Glomerular visceral epithelial cell (primary cell): ENCODE results near the gene MACO1.
"Not testable (repeated sequence)": the region's sequence is repeated elsewhere in the genome, so short reads cannot be mapped to it uniquely, and the experiment has no call there.

Source experiments
- DNase-seq: peaks from one replicate; pipeline ENCODE4 v3.0.0-alpha.2; 2016; ENCODE audit errors: extremely low spot score

The MACO1 gene

GRCh38 chr1:25486602-25487001 lies 55.9 kb downstream of the MACO1 start:
- no peak for DNase-seq

GRCh38 chr1:25487628-25488027 lies 56.9 kb downstream of the MACO1 start:
- no peak for DNase-seq

DNA sequence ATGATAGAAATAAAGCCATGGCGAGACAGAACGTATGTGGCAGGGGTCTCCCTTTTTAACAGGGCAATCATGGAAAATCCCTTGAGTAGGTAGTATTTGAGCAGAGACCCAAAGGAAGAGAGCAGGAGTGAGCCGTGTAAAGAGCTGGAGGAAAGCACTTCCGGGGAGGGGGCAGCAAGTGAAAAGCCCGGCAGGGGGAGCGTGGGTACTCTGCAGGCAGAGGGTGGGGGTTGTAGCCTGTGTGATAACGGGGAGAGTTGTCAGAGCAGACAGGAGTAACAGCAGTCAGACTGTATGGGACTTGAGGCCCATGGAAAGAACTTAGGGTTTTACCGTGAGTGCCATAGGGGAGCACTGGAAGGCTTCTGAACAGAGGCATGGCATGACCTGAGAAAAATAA lies 61.6 kb downstream of the MACO1 start:
- DNase-seq, result no peak

- no peak for DNase-seq
These were observed 64.3 kb downstream of the MACO1 start for GRCh38 chr1:25494952-25495351.

GRCh38 chr1:25500694-25501093 lies 70.0 kb downstream of the MACO1 start:
- no peak for DNase-seq

- peak; percentile 25 for DNase-seq
These were observed 70.8 kb downstream of the MACO1 start for GRCh38 chr1:25501235-25502058.

GRCh38 chr1:25502957-25503356 lies 72.3 kb downstream of the MACO1 start:
- DNase-seq, result peak; percentile 59

GRCh38 chr1:25503551-25504426 lies 73.1 kb downstream of the MACO1 start:
- peak; percentile 45 for DNase-seq

- no peak for DNase-seq
These were observed 74.3 kb downstream of the MACO1 start for GRCh38 chr1:25504706-25505595.

DNA sequence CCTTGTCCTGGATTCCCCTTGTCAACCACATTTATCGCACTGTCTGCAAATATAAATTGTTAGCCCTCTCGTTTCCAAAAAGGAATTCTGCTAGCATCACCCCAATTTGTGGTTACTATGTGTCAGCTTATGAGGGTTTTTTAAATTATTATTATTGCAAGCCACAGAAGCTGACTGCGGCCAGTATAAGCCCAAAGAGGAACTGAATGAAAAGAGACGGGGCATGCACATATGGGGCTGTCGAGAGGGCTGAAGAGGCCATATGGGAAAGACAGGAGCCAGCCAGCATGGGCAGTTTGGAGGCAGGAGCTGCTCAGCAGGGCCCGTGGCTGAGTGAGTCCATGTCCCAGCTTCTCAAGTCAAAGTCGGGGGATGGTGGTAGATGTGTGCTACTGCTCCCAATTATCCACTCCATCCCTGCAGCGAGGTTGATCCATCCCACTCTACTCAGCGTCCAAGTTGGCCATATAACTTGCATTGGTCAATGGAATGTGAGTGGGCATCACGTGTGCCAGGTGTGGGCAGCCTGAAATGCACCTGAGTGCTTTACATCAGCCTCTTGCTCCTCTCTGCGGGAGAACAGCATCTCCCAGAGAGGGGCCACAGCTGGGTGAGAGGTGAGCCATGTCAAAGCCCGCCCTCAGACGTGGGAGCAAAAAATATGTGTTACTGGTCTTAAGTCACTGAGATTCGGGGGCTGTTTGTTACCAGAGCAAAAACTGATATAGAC lies 75.1 kb downstream of the MACO1 start:
- DNase-seq, result no peak

DNA sequence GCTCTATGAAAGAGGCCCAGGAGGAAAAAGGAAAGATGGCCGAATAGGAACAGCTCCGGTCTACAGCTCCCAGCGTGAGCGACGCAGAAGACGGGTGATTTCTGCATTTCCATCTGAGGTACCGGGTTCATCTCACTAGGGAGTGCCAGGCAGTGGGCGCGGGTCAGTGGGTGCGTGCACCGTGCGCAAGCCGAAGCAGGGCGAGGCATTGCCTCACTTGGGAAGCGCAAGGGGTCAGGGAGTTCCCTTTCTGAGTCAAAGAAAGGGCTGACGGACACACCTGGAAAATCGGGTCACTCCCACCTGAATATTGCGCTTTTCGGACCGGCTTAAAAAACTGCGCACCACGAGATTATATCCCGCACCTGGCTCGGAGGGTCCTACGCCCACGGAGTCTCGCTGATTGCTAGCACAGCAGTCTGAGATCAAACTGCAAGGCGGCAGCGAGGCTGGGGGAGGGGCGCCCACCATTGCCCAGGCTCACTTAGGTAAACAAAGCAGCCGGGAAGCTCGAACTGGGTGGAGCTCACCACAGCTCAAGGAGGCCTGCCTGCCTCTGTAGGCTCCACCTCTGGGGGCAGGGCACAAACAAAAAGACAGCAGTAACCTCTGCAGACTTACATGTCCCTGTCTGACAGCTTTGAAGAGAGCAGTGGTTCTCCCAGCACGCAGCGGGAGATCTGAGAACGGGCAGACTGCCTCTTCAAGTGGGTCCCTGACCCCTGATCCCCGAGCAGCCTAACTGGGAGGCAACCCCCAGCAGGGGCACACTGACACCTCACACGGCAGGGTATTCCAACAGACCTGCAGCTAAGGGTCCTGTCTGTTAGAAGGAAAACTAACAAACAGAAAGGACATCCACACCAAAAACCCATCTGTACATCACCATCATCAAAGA lies 76.1 kb downstream of the MACO1 start:
- not testable (repeated sequence) for DNase-seq

GRCh38 chr1:25513666-25514065 lies 83.0 kb downstream of the MACO1 start:
- DNase-seq, result no peak

- no peak for DNase-seq
These were observed 84.3 kb downstream of the MACO1 start for GRCh38 chr1:25515033-25515432.

DNA sequence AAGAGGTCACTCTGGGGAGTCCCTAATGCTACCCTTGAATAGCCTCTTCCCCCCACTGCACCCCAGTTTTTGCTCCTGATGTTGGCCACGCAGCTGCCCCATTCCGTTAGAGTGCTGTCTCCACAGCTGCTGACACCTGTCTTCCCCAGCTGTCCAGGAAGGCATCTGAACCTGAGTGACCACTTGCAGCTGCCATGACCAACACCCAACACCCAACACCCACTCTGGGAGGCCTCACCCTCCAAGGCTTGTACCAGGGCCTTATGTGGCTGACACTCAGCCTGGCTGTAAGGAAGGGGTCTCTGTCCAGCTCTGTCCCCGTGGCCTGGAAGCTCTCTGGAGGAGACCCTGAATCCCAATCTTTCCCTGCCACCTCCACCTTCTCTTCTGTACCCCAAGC lies 86.0 kb downstream of the MACO1 start:
- no peak for DNase-seq

DNA sequence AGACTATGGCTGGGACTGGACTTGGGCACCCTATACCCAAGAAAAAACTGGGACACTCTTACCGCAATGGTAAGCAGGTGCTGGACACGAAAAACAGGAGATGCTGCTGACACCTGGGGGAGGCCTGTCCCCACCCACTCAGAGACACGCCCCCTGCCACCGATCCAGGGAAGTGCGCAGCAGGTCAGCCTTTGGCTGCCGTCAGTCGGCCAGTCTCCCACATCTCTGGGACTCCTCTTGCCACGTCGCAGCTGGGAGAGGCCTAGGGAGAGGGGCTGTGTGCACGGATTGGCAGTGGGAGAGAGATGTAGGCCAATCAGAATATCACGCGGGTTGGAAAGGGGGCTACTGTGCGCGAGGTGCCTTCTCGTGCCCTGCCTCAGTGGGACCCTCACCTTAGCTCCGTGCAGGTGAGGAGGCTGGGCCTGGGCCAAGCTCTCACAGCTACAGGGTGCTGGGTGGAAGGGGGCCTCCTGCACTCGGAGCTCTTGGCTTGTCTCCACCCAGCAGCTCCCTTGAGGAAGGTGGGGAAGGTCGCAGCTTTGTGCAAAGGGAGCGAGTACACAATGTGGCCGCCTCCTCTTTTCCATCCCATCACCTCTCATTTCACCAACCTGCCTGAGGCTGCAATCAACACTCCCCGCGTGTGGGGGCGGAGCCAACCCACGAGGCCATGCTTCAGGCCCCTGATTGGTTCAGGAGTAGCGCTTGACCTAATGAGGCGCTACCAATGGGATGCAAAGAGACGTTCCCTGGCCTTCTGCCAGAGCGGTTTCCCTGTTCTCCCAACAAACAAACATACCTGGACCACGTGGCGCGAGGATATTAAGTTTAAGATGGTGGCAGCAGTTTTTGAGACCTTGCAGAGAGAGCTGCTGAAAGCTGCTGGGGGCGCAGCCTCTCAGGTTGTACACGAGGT lies 87.0 kb downstream of the MACO1 start:
- no peak for DNase-seq

DNA sequence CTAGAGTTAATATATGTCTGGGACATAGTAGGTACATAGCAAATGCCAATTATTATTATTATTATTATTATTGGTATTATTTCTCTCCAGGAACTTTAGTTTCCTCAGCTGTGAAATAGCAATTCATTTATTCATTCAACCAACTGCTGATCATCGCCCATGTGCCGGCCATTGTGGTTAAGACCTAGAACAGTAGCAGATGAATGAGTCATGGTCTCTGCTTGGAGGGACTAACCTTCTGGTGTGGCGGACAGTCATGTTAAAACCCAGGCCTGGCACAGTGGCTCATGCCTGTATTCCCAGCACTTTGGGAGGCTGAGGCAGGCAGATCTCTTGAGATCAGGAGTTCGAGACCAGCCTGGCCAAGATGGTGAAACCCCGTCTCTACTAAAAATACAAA lies 88.9 kb downstream of the MACO1 start:
- peak; percentile 78 for DNase-seq

DNA sequence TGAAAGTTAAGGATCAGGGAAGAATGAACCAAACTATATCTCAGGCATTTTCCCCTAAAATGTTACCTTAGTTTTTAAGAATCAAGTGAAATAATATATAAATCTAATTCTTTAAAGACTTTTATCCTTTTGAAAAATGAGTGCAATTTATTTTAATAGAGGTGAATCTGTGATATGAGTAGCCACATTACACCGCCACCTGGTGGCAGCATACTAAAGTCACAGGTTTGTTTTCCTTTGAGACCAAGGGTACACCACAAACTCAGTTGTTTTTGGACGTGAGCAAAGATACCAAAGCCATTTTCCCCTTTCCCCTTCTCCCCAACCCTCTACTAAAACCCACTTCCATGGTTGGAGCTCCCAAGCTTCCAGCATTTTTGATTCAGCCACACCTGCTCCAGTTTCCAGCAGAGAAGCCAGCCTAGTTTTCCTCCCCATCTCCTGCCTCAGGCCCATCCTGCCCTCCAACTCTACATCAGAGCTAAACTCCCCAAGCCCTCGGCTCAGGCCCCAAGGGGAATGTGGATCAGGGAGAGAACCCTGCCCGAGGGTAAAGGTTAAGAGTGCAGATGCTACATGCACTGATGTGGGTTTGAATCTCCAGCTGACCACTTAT lies 89.9 kb downstream of the MACO1 start:
- peak; percentile 56 for DNase-seq

GRCh38 chr1:25522031-25522655 lies 91.4 kb downstream of the MACO1 start:
- DNase-seq, result peak; percentile 67
